Prostate gland (tissue), 2 donors: Measurements from ENCODE around the gene ZBTB16. TPM values are rescaled to one million over a fixed set of nuclear protein-coding genes. Genes with fewer than 3 reads are reported as not detected.
A peak's percentile ranks its signal among the peaks of the same experiment; 100 is the strongest.

Experiments
- DNase-seq: peaks from one replicate; pipeline ENCODE4 v3.0.0-alpha.2; 2019; ENCODE audit warnings: low spot score
- H3K27ac ChIP-seq, 2 donors: fragments of 200-600 bp; sonication (generic); 2 replicates each; pipeline ENCODE4 v1.5.1; 2017 to 2019
- H3K27me3 ChIP-seq: fragments of 200-600 bp; sonication (generic); replicated peaks from 2 replicates; pipeline ENCODE4 v1.5.1; 2019; ENCODE audit not compliant: insufficient read depth
- H3K36me3 ChIP-seq, 2 donors: fragments of 200-600 bp; sonication (generic); 1 replicate in 1 of 2; 2 replicates in 1 of 2; pipeline versions ENCODE4 v1.5.1 to v1.8.1; 2017 to 2019
- H3K4me1 ChIP-seq: fragments of 200-600 bp; sonication (generic); replicated peaks from 2 replicates; pipeline ENCODE4 v1.5.1; 2019
- H3K4me3 ChIP-seq, 2 donors: fragments of 200-600 bp; sonication (generic); 2 replicates each; pipeline ENCODE4 v1.5.1; 2017 to 2019
- H3K9me3 ChIP-seq: fragments of 200-600 bp; sonication (generic); 2 replicates; pipeline ENCODE4 v1.5.1; 2017
- POLR2A ChIP-seq: fragments of 450-650 bp; IDR thresholded peaks from one replicate; pipeline ENCODE4 v1.6.1; 2016; ENCODE audit warnings: antibody characterized with exemption, mild to moderate bottlenecking
- POLR2AphosphoS5 ChIP-seq: sonication (generic); formaldehyde crosslinking; IDR thresholded peaks from one replicate; pipeline ENCODE4 v1.6.1; 2017; ENCODE audit warnings: antibody characterized with exemption
- WGBS: methylation state at CpG from one replicate; pipeline ENCODE4 v1.1.5; 2018; 5-methylcytosine and 5-hydroxymethylcytosine counted together
- intact Hi-C: fragments of 100-400 bp; cut with DNase I; formaldehyde crosslinking; loops from one replicate; pipeline ENCODE4 v1.14.2; 2022
- total RNA-seq, 2 donors: library from RNA; depleted of rRNA; stranded (reverse); fragments of >200 nt; gene quantifications; one replicate each; pipeline ENCODE4 v1.1.0, GENCODE V29; 2016
- TF ChIP-seq, protein P1 (sequence below), 4 experiments: fragments of 200-600 bp in 2 of 4; fragments of 450-650 bp in 2 of 4; sonication (generic) in 2 of 4; IDR thresholded peaks; 1 replicate in 3 of 4; 2 replicates in 1 of 4; pipeline ENCODE4 v1.5.1; 2016 to 2019; ENCODE audit warnings: antibody characterized with exemption in 4 of 4, mild to moderate bottlenecking in 2 of 4, moderate library complexity in 2 of 4

ZBTB16 gene
- total RNA-seq, 2 donors from 2014 or later = 171 to 230 TPM

DNA sequence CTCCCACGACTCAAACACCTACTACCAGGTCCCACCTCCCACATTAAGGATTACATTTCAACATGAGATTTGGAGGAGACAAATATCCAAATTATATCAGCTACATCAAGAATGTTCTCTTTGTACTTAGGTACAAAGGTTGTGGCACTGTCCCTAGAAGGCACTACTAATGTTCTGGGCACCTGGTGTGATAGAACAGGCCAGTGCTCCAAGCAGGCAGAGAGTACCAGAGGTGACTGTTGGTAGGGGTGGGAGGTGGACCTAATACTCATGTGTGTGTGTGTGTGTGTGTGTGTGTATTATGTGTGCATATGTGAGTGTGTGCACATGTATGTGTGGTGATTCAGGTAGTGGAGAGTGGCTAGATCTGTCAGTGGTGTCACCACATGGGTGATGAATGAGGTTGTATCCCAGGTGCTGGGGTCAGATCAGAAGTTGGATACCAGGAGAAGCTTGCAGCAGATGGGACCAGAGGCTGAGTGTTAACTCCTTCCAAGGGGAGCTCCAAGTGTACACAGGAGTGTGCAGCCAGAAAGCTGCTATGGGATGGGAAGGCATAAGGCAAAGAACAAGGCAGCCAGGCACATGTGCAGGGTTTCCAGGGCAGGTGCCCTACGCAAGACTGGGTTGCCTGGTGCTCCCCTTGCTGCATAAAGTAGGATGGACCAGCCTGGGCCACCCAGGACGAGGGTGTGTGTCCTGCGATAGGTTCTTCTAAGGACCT, 219.0 kb downstream of the ZBTB16 start:
- TF ChIP-seq POLR2A (no peak), POLR2AphosphoS5 (no peak)
- TF ChIP-seq, protein P1, sequence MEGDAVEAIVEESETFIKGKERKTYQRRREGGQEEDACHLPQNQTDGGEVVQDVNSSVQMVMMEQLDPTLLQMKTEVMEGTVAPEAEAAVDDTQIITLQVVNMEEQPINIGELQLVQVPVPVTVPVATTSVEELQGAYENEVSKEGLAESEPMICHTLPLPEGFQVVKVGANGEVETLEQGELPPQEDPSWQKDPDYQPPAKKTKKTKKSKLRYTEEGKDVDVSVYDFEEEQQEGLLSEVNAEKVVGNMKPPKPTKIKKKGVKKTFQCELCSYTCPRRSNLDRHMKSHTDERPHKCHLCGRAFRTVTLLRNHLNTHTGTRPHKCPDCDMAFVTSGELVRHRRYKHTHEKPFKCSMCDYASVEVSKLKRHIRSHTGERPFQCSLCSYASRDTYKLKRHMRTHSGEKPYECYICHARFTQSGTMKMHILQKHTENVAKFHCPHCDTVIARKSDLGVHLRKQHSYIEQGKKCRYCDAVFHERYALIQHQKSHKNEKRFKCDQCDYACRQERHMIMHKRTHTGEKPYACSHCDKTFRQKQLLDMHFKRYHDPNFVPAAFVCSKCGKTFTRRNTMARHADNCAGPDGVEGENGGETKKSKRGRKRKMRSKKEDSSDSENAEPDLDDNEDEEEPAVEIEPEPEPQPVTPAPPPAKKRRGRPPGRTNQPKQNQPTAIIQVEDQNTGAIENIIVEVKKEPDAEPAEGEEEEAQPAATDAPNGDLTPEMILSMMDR (IDR thresholded peaks at IDR 0.05) = no peak
- 95% methylated on average over 4 of the region's 4 CpGs for WGBS

DNA sequence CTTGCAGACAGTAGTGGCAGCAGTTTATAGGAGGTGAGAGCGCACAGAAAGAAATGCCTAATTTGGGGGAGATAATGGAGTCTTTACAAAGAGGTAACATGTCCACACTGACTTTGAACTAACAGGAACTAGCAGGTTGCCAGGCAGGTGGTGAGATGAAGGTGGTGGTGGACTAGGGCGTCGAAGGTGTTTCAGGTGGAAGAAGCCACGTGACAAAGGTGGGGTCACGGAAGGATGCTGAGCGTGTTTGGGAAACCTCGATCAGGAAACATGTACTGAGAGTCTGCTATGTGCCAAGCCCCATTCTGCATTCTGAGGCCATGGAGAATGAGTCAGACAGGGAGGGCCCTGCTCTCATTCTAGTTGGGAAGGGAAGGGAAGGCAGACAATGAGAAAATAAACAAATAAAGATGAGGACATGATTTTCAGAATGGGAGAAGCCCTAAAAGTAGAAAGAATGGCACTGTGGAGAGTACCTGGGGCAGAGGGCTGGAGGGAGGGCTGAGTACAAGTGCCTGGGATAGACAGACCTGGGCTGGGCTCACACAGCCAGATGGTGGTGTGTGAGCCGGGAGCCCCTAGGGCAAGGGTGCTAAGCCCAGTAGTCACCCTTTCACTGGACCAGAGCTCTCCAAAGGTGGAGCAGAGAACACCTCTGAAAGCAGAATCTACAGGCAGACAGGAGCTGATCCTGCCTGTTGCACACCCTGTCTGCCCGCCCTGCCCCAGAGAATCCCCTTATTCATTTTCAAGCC, 220.5 kb downstream of the ZBTB16 start:
- 78% methylated on average over 9 of the region's 9 CpGs for WGBS
- Histone ChIP-seq H3K27ac (peak overlapping the region; percentile 50 to 77), H3K4me3 (no peak overlapping the region), H3K27me3 (no peaks in the 10 kb centered on the region), H3K4me1 (peaks cover 10% of the 10 kb centered on the region), H3K36me3 (no peaks in the 10 kb centered on the region), H3K9me3 (no peaks in the 10 kb centered on the region)
- TF ChIP-seq, protein P1 (IDR thresholded peaks at IDR 0.05) = no peak
- TF ChIP-seq POLR2AphosphoS5 (peak; percentile 41), POLR2A (no peak)
- intact Hi-C loops = no loop called here
- DNase-seq = no peak

More for the DNA sequence above, 219.0 kb downstream of the ZBTB16 start:
- intact Hi-C loops = no loop called here
- H3K27ac ChIP-seq = no peak overlapping the region
- no peaks in the 10 kb centered on the region for H3K27me3 ChIP-seq
- H3K4me3 ChIP-seq = no peak overlapping the region
- DNase-seq = no peak
- H3K4me1 ChIP-seq = peaks cover 10% of the 10 kb centered on the region
- no peaks in the 10 kb centered on the region for H3K36me3 ChIP-seq
- no peaks in the 10 kb centered on the region for H3K9me3 ChIP-seq

DNA sequence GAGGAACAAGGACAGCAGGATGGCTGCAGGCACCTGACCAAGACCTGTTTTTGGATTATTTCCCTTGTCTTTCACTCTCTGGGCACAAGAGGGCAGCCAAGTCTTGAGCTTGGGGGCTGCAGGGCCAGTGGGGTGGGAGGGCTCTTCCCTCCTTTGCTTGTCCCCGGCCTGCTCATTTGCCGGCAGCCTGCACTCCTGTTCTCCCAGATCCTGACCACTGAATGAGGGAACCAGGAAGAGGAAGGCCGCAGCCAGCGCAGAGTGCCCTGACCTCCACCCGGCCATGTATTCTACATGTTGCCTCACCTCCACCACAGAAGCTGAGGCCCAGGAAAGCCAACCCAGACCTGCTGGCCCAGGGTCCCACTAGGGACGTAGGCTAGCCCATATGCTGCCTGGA, 221.2 kb downstream of the ZBTB16 start:
- H3K36me3 ChIP-seq = no peaks in the 10 kb centered on the region
- H3K27ac ChIP-seq = peak overlapping the region; percentile 50 to 77
- peaks cover 10% of the 10 kb centered on the region for H3K4me1 ChIP-seq
- no peaks in the 10 kb centered on the region for H3K9me3 ChIP-seq
- intact Hi-C loops = no loop called here
- no peak overlapping the region for H3K4me3 ChIP-seq
- peak; percentile 56 for DNase-seq
- H3K27me3 ChIP-seq = no peaks in the 10 kb centered on the region
- TF ChIP-seq POLR2AphosphoS5 (no peak), POLR2A (no peak)
- TF ChIP-seq, protein P1 (IDR thresholded peaks at IDR 0.05) = peak in 3 of 4 experiments; percentile 20 to 73 (median 58)
- 58% methylated on average over 6 of the region's 6 CpGs for WGBS

DNA sequence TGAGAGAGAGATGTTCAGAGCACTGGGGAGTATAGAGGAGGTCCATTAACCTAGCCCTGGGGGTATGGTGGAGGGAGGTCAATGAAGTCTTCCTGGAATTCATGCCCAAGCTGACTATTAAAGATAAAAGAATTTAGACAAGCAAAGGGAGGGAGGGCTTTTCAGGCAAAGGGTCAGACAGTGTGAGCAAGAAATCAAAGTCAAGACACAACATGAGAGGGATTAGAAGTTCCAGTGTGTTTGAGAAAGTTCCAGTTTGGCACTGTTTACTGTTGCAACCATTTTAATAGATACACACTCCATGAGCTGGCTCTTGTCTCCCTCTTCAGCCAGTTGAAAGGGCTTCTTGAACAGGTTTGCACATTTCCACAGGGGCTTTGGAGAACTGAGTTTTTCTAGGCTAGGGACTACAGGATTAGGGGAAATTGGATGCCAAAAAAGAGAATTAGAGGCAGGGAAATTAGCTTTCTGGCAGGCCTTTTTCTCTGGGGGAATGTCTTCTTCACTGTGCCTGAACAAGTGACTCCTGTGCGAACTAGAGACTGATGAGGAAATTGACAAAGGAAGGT, 222.0 kb downstream of the ZBTB16 start:
- H3K36me3 ChIP-seq = no peaks in the 10 kb centered on the region
- TF ChIP-seq POLR2AphosphoS5 = peak; percentile 77
- no peak for TF ChIP-seq POLR2A
- TF ChIP-seq, protein P1 (IDR thresholded peaks at IDR 0.05) = no peak
- no peaks in the 10 kb centered on the region for H3K9me3 ChIP-seq
- no peak overlapping the region for H3K4me3 ChIP-seq
- DNase-seq = peak; percentile 71
- 83% methylated on average over 1 of the region's 1 CpG for WGBS
- intact Hi-C loops = no loop called here
- peaks cover 10% of the 10 kb centered on the region for H3K4me1 ChIP-seq
- H3K27me3 ChIP-seq = no peaks in the 10 kb centered on the region
- peak overlapping the region; percentile 50 to 77 for H3K27ac ChIP-seq
